ENCODE data around the gene UTY. TPM values are rescaled to one million over a fixed set of nuclear protein-coding genes. Genes with fewer than 3 reads are reported as not detected.

UTY gene
- total RNA-seq: 0.17 and 19.0 TPM in 2 replicates

- peak; percentile 94 for DNase-seq
Measured at GRCh38 chrY:13479828-13480227, at the start of gene UTY. TSS of gene UTY (minus strand) at chrY:13480033. CDS start at chrY:13479665, 368 bp downstream.

- DNase-seq: peak; percentile 0
Measured at GRCh38 chrY:13520474-13520873, 40.6 kb upstream of the UTY start.

GRCh38 chrY:13501215-13501614 lies 21.4 kb upstream of the UTY start:
- peak; percentile 1 for DNase-seq

- no peak for DNase-seq
Measured at GRCh38 chrY:13493737-13494136, 13.9 kb upstream of the UTY start.

- no peak for DNase-seq
Measured at GRCh38 chrY:13492408-13492807, 12.6 kb upstream of the UTY start.

- no peak for DNase-seq
Measured at GRCh38 chrY:13488738-13489137, 8.9 kb upstream of the UTY start.

- DNase-seq: peak; percentile 51
Measured at GRCh38 chrY:13479121-13479711, 617 bp downstream of the UTY start.

GRCh38 chrY:13478126-13478785 lies 1.6 kb downstream of the UTY start:
- DNase-seq: peak; percentile 80

- DNase-seq: peak; percentile 52
Measured at GRCh38 chrY:13474997-13475396, 4.8 kb downstream of the UTY start.

- no peak for DNase-seq
Measured at GRCh38 chrY:13451572-13451971, 28.3 kb downstream of the UTY start.

- no peak for DNase-seq
Measured at GRCh38 chrY:13450596-13451130, 29.2 kb downstream of the UTY start.

- DNase-seq: no peak
Measured at GRCh38 chrY:13445566-13445965, 34.3 kb downstream of the UTY start.

- DNase-seq: no peak
Measured at GRCh38 chrY:13443146-13443545, 36.7 kb downstream of the UTY start.

- no peak for DNase-seq
Measured at GRCh38 chrY:13440811-13441210, 39.0 kb downstream of the UTY start.

GRCh38 chrY:13435968-13436937 lies 43.6 kb downstream of the UTY start:
- DNase-seq: peak; percentile 56

- no peak for DNase-seq
Measured at GRCh38 chrY:13435206-13435967, 44.4 kb downstream of the UTY start.

GRCh38 chrY:13432293-13433025 lies 47.4 kb downstream of the UTY start:
- no peak for DNase-seq

- DNase-seq: no peak
Measured at GRCh38 chrY:13429551-13429950, 50.3 kb downstream of the UTY start.

- peak; percentile 75 for DNase-seq
Measured at GRCh38 chrY:13423281-13423732, 56.5 kb downstream of the UTY start.

- DNase-seq: no peak
Measured at GRCh38 chrY:13416869-13417661, 62.8 kb downstream of the UTY start.

GRCh38 chrY:13415556-13415955 lies 64.3 kb downstream of the UTY start:
- no peak for DNase-seq
